ENCODE data around the gene SCN3B. TPM values are rescaled to one million over a fixed set of nuclear protein-coding genes. Genes with fewer than 3 reads are reported as not detected.

Gene SCN3B
- polyA plus RNA-seq, 5 donors, result 4.1 to 5.8 (median 4.5) TPM

Other genes with a start within 250 kb of the SCN3B start
- gene GRAMD1B, start 224.4 kb downstream of the SCN3B start, polyA plus RNA-seq (ENCODE audit: insufficient read depth in 1 of 5, insufficient read length in 5 of 5, low replicate concordance in 1 of 5), result 1 to 10 TPM; 3.8 to 4.5 (median 4.2) TPM
- 10 to 100 TPM; 16.6 to 25.1 (median 22.4) TPM for gene ZNF202, start 87.0 kb upstream of the SCN3B start, polyA plus RNA-seq (ENCODE audit: insufficient read depth in 1 of 5, insufficient read length in 5 of 5, low replicate concordance in 1 of 5)
- not detected for gene OR6X1, start 99.9 kb upstream of the SCN3B start, polyA plus RNA-seq (ENCODE audit: insufficient read depth in 1 of 5, insufficient read length in 5 of 5, low replicate concordance in 1 of 5)
- not detected for gene OR6M1, start 151.7 kb upstream of the SCN3B start, polyA plus RNA-seq (ENCODE audit: insufficient read depth in 1 of 5, insufficient read length in 5 of 5, low replicate concordance in 1 of 5)
- not detected for gene TMEM225, start 231.0 kb upstream of the SCN3B start, polyA plus RNA-seq (ENCODE audit: insufficient read depth in 1 of 5, insufficient read length in 5 of 5, low replicate concordance in 1 of 5)
- gene OR8D4, start 247.5 kb upstream of the SCN3B start, polyA plus RNA-seq (ENCODE audit: insufficient read depth in 1 of 5, insufficient read length in 5 of 5, low replicate concordance in 1 of 5), result under 1 TPM in 2 of 5 donors, not detected in 3; 0.04 to 0.06 TPM

All from right lung (tissue), 5 donors.